OCI-LY1 (cell line): Measurements from ENCODE around the gene ZNF148.

Experiments
- EZH2 ChIP-seq: fragments of 200-600 bp; sonication (generic), shearing (Covaris generic); IDR thresholded peaks from 2 replicates; pipeline ENCODE4 v1.8.0; 2017; ENCODE audit warnings: borderline replicate concordance, mixed run types, mild to moderate bottlenecking, antibody characterized with exemption, low read length, moderate library complexity, mixed read lengths
- TF ChIP-seq, protein P1 (sequence below): fragments of 200-600 bp; sonication (generic), shearing (Covaris generic); IDR thresholded peaks from 2 replicates; pipeline ENCODE4 v1.5.1; 2017; ENCODE audit warnings: mild to moderate bottlenecking, antibody characterized with exemption, low read length, moderate library complexity, mixed read lengths

DNA sequence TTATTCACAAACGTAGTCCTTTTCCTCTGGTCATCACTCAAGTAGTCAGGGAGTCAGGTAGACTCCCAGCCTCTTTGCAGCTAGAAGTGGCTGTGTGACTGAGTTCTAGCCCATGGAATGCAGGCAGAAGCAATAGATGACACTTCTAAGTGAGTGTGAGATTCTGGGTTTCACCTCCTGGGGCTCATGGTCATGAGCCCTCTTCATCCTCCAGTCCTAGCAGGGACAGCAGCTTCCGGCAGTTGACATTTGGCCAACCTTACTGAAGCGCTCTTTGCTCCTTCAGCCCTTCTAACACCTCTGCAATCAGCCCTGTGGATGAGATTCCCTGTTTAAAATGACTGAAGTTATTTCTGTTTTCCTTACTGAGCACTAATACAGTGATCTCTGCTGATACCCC is 184.3 kb downstream of the ZNF148 start:
- TF ChIP-seq EZH2, result no peak
- TF ChIP-seq, protein P1, sequence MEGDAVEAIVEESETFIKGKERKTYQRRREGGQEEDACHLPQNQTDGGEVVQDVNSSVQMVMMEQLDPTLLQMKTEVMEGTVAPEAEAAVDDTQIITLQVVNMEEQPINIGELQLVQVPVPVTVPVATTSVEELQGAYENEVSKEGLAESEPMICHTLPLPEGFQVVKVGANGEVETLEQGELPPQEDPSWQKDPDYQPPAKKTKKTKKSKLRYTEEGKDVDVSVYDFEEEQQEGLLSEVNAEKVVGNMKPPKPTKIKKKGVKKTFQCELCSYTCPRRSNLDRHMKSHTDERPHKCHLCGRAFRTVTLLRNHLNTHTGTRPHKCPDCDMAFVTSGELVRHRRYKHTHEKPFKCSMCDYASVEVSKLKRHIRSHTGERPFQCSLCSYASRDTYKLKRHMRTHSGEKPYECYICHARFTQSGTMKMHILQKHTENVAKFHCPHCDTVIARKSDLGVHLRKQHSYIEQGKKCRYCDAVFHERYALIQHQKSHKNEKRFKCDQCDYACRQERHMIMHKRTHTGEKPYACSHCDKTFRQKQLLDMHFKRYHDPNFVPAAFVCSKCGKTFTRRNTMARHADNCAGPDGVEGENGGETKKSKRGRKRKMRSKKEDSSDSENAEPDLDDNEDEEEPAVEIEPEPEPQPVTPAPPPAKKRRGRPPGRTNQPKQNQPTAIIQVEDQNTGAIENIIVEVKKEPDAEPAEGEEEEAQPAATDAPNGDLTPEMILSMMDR, result no peak
